Epithelial cell of esophagus (primary cell): ENCODE results near the gene ENHO.
A peak's percentile ranks its signal among the peaks of the same experiment; 100 is the strongest.

ENCODE experiments used
- DNase-seq: peaks from one replicate; pipeline ENCODE4 v3.0.0; 2010; ENCODE audit warnings: low read depth
- H3K4me3 ChIP-seq: 2 replicates; pipeline ENCODE4 v1.5.1; 2011; ENCODE audit warnings: mild to moderate bottlenecking, low read length, control low read depth
- CTCF ChIP-seq: IDR thresholded peaks from 2 replicates; pipeline ENCODE4 v1.5.1; 2011; ENCODE audit warnings: low read depth, mild to moderate bottlenecking, low read length, control low read depth, inconsistent platforms; ENCODE audit not compliant: insufficient read depth; ENCODE audit errors: missing control alignments

Gene ENHO

DNA sequence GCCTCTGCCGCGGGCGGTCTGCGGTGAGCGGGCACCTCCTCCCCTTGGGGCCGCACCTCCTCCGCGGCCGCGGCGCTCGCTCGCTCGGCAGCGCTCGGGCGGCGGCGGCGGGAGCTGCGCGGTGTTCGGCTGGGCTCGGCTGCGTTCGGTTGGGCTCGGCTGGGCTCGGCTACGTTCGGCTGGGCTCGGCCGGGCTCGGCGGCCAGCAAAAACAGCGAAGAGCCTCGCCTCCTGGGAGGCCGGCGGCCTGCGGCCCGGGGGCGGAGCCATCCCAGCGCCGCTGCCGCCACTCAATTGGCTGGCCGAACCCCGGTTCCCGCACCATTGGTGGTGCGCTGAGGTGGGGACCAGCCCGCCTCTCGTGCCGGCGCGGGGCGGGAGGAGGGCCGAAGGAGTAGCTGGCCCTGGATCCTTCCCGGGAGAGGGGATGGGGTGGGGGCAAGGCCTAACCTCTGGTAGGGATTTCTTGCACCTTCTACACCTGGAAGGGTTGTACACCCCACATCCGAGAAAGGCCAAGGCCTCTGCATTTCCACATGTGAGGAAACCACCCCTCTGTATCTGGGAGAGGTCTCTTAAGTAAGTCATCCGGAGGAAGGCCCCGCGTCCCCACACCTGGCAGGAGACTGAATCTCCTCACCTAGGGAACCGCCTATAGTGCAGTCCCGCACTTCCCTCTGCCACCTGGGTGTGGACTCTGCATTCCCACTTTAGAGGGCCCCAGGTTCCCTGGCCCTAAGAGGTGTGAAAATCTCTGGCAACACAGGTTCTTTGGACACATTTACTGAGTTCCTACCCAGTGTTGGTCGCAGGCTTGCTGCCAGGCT lies at the start of gene ENHO:
ENHO (minus strand) TSS at position 20 of the 827 bp plus-strand sequence. CDS start 1,295 bp downstream, outside the sequence.
- H3K4me3 ChIP-seq: peak within 1 kb of the TSS; percentile 23
- TF ChIP-seq CTCF: no peak
- peak; percentile 89 for DNase-seq

GRCh38 chr9:34572092-34572491 lies 49.3 kb upstream of the ENHO start:
- DNase-seq: no peak
- TF ChIP-seq CTCF: no peak
- no peak overlapping the region for H3K4me3 ChIP-seq

DNA sequence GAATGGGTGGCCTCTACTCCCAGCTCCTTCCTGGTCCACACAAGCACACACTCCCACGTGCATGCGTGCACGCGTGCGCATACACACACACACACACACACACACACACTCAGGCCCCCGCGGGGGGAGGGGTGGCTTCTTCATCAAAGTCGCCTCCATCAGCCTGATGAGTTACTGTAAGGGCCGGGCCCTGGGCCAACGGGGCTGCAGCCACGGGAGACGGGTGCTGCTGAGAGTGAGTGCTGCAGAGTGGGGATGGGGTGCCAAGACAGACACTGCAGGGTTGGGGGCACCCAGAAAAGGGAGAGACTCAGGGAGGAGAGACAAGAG lies 48.7 kb upstream of the ENHO start:
- no peak for DNase-seq
- no peak for TF ChIP-seq CTCF
- no peak overlapping the region for H3K4me3 ChIP-seq

- no peak for DNase-seq
- no peak for TF ChIP-seq CTCF
- H3K4me3 ChIP-seq: no peak overlapping the region
These were observed 48.2 kb upstream of the ENHO start for GRCh38 chr9:34570809-34571480.

- TF ChIP-seq CTCF: no peak
- DNase-seq: no peak
- no peak overlapping the region for H3K4me3 ChIP-seq
These were observed 47.6 kb upstream of the ENHO start for GRCh38 chr9:34570376-34570775.

GRCh38 chr9:34568774-34569173 lies 46.0 kb upstream of the ENHO start:
- no peak overlapping the region for H3K4me3 ChIP-seq
- no peak for TF ChIP-seq CTCF
- DNase-seq: no peak
